Adipocyte (in vitro differentiated cells): ENCODE data around the gene RAB30.

Experiments
- DNase-seq: peaks from one replicate; pipeline ENCODE4 v3.0.0-alpha.2; 2015; ENCODE audit warnings: low read depth
- H3K27me3 ChIP-seq: replicated peaks from 2 replicates; pipeline ENCODE4 v1.7.0; 2013; ENCODE audit warnings: mild to moderate bottlenecking, low read length, moderate library complexity; ENCODE audit not compliant: control insufficient read depth, insufficient read depth
- H3K36me3 ChIP-seq: 2 replicates; pipeline ENCODE4 v1.7.0; 2013; ENCODE audit warnings: low read length, mild to moderate bottlenecking, moderate library complexity; ENCODE audit not compliant: control insufficient read depth, insufficient read depth, severe bottlenecking
- H3K4me1 ChIP-seq: 2 replicates; pipeline ENCODE4 v1.7.0; 2013; ENCODE audit warnings: mild to moderate bottlenecking, low read length, moderate library complexity; ENCODE audit not compliant: control insufficient read depth, insufficient read depth
- H3K4me3 ChIP-seq: 2 replicates; pipeline ENCODE4 v1.7.0; 2013; ENCODE audit warnings: mild to moderate bottlenecking, low read length, moderate library complexity
- H3K9ac ChIP-seq: 2 replicates; pipeline ENCODE4 v1.7.0; 2013; ENCODE audit warnings: mild to moderate bottlenecking, low read length, moderate library complexity
- H3K9me3 ChIP-seq: 2 replicates; pipeline ENCODE4 v1.7.0; 2013; ENCODE audit warnings: mild to moderate bottlenecking, low read length, moderate library complexity; ENCODE audit not compliant: control insufficient read depth

The RAB30 gene, protein sequence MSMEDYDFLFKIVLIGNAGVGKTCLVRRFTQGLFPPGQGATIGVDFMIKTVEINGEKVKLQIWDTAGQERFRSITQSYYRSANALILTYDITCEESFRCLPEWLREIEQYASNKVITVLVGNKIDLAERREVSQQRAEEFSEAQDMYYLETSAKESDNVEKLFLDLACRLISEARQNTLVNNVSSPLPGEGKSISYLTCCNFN

DNA sequence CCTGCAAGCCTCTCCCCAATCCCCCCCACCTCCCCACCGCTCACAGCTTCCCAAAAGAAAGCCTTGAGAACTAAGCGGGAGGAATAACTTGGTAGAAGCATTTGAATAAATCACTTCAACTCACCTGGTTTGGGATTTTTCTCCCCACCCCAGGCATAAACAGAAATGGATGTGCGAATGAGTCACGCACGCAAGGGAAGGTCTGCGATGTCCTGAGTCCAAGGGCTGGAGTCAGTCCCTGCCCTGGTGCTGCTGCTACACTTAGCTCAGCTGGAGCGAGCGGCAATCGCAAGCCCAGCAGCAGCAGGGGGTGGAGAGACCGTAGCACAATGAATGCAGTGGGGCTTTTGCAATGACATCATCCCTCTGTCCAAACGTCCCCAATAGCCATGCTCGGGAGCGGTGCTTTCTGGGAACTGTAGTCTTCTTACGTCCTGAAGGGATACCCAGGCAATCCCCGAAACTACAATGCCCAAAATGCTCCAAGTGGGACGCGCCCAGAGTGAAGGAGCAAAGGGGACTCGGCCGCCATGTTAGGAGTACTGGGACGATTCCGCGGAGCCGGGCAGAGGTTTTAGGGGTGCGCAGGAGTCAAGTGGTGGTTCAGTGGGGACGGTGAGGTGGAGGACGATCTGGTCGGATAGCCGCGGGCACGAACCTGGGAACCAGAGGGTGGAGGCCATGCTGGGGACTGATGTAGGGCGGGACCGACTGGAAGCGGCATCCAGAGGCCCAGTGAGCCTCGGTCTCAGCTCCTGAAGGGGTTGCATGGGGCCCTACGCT, at the start of gene RAB30:
RAB30 (minus strand) TSS at position 331 of the 783 bp plus-strand sequence. CDS start 74,581 bp downstream, outside the sequence.
- H3K4me3 ChIP-seq = peak within 1 kb of the TSS; percentile 91
- H3K9me3 ChIP-seq = no peaks in the 10 kb centered on the region
- peak within 1 kb of the TSS; percentile 98 for H3K9ac ChIP-seq
- peaks cover 6% of the 10 kb centered on the region for H3K36me3 ChIP-seq
- peak; percentile 100 for DNase-seq
- no peaks in the 10 kb centered on the region for H3K27me3 ChIP-seq
- peaks cover 33% of the 10 kb centered on the region for H3K4me1 ChIP-seq

DNA sequence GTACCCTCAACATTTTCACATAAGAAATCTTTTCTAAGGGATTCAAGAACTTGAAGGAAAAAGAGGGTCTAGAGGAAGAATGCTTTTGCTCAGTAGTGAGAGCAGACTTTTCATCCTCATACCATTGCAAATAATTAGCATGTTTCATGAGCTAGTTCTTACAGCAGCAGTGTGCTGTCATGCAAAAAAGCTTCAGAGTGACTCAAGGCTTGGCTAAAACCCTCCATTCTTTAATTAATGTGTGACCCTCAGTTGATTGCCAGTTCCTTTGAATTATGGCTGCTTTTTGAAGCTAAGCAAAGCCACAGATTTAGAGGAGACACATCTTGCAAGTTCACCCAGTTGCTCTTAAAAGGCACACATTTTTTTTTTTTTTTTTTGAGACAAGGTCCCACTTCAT, 48.6 kb upstream of the RAB30 start:
- Histone ChIP-seq H3K4me1 (peaks cover 54% of the 10 kb centered on the region), H3K36me3 (no peaks in the 10 kb centered on the region)

DNA sequence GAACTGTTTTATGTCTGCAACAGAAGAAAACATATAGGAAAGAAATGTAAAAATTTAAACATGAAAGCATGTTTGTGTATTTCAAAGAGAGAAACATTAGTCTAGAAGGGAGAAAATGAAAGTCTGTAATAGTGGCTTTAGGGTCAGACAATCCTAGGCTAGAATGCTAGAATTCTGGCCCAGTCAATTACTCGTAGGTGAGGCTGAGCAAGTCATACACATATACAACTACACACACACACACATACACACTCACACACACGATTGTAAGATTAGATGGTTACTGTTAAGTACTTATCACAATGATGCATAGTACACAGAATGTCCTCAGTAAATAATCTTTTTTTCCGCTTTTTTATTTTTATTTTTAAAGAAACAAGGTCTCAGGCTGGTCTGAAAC, 47.5 kb upstream of the RAB30 start:
- peaks cover 60% of the 10 kb centered on the region for H3K4me1 ChIP-seq
- H3K9ac ChIP-seq = peak overlapping the region; percentile 16
- H3K9me3 ChIP-seq = no peaks in the 10 kb centered on the region
- H3K27me3 ChIP-seq = no peaks in the 10 kb centered on the region
- H3K4me3 ChIP-seq = no peak overlapping the region
- DNase-seq = peak; percentile 31
- H3K36me3 ChIP-seq = no peaks in the 10 kb centered on the region

More for the DNA sequence above, 48.6 kb upstream of the RAB30 start:
- peak; percentile 28 for DNase-seq
- Histone ChIP-seq H3K9me3 (no peaks in the 10 kb centered on the region), H3K27me3 (no peaks in the 10 kb centered on the region), H3K4me3 (no peak overlapping the region), H3K9ac (peak overlapping the region; percentile 24)

DNA sequence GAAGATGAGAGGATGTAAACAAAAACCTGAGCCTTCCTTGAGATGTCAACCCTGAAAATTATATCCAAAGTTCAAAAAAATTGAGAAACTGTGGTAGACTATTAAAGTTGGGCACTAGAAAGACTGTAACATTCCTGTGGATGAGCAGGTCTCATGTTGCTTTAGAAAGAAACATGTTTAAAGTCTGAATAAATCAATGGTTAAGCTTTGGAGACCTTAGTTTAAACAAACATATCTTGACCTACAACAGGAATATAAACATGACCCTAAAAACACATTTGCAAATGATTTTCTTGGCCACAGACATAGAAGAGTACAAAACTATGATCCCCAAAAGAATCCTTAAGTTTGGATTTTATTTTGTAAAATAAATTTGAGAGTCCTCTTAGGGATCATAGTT, 47.1 kb upstream of the RAB30 start:
- Histone ChIP-seq H3K4me3 (no peak overlapping the region), H3K27me3 (no peaks in the 10 kb centered on the region), H3K9ac (peak overlapping the region; percentile 16), H3K36me3 (no peaks in the 10 kb centered on the region), H3K9me3 (no peaks in the 10 kb centered on the region), H3K4me1 (peaks cover 64% of the 10 kb centered on the region)
- DNase-seq = peak; percentile 39

DNA sequence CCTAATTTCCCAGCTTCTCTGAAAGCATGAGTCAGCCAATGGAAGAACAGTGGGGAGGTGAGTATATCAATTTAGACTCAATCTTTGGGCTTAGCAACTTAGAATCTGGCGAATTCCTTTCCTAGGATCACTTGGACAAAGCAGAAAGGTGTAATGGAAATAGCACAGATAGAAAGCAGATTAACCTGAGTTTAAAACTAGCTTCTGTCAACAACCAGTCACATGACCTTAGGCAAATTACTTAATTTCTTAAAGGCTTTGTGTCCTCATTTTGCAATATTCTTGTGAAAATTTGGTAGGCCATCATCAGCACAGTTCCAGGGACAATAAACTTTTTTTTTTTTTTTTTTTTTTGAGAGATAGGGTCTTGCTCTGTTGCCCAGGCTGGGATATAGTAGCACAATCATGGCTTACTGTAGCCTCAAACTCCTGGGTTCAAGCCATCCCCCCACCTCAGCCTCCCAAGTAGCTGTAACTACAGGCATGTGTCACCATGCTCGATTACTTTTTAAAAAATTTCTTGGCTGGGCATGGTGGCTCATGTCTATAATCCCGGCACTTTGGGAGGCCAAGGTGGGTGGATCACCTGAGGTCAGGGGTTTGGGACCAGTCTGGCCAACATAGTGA, 44.4 kb upstream of the RAB30 start:
- no peak for DNase-seq

DNA sequence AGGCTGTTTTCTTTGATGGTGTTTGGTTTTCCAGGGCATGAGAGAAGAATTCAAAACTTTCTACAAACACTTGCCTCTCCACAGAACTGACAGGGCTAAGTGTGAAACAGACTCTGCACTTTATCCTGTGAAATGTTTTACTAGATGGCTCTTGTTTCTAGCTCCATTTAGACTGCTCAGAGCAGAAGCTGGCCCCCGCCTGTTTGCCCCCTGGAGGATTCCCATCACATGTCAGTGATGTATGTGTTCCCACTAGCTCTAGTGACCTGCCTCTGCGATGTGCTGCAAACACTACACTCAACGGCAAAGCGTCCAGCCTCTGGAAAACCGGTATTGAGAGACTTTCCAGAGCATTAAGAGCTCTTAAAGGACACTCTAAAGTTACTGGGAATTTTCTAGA, 43.9 kb upstream of the RAB30 start:
- H3K27me3 ChIP-seq = no peaks in the 10 kb centered on the region
- H3K9ac ChIP-seq = peak overlapping the region; percentile 70
- peak overlapping the region; percentile 75 for H3K4me3 ChIP-seq
- H3K9me3 ChIP-seq = no peaks in the 10 kb centered on the region
- DNase-seq = no peak
- no peaks in the 10 kb centered on the region for H3K36me3 ChIP-seq
- peaks cover 83% of the 10 kb centered on the region for H3K4me1 ChIP-seq

More for the DNA sequence above, 44.4 kb upstream of the RAB30 start:
- H3K9me3 ChIP-seq = no peaks in the 10 kb centered on the region
- peak overlapping the region; percentile 75 for H3K4me3 ChIP-seq
- H3K9ac ChIP-seq = peak overlapping the region; percentile 70
- no peaks in the 10 kb centered on the region for H3K27me3 ChIP-seq
- no peaks in the 10 kb centered on the region for H3K36me3 ChIP-seq
- H3K4me1 ChIP-seq = peaks cover 85% of the 10 kb centered on the region

DNA sequence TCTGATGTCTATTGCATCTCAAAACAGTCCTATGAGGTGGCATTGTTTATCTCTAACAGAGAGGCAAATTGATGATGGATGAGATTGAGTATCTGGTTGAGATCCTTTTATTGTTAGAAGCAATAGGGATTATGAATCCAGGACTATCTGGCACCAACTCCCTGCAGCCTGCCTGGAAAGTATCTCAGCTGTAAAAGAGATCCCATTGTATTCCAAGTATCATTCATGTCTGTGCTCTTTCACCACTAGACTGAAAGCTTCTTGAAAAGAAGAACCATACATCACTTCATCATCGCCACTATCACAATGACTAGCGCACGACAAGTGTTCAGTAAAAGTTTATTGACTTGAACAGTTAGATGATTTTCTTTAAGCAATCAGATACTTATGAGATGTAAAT, 43.3 kb upstream of the RAB30 start:
- Histone ChIP-seq H3K4me1 (peaks cover 78% of the 10 kb centered on the region), H3K9me3 (no peaks in the 10 kb centered on the region), H3K4me3 (peak overlapping the region; percentile 75), H3K9ac (peak overlapping the region; percentile 70), H3K27me3 (no peaks in the 10 kb centered on the region), H3K36me3 (no peaks in the 10 kb centered on the region)
- DNase-seq = no peak

DNA sequence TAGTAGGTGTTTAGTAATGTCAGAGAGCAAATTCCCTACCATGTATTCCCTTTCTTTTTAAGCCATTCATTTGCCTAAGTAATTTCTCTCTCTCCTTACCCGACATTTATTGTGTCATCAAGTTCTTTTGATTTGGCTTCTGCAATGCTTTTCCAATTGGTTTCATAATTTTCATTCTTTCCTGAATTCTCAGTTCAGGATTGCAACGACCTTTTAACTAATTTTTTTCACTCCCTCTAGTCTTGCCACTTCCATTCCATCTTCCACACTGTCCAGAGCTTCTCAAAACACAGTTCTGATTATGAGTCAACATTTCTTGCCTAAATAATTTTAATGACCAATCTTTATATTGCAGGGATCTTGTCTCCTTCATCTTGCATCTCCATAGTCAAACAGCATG, 41.2 kb upstream of the RAB30 start:
- DNase-seq = no peak
- H3K4me1 ChIP-seq = peaks cover 56% of the 10 kb centered on the region
- no peaks in the 10 kb centered on the region for H3K36me3 ChIP-seq
- H3K4me3 ChIP-seq = peak overlapping the region; percentile 19
- H3K9me3 ChIP-seq = no peaks in the 10 kb centered on the region
- no peaks in the 10 kb centered on the region for H3K27me3 ChIP-seq
- peak overlapping the region; percentile 60 for H3K9ac ChIP-seq

DNA sequence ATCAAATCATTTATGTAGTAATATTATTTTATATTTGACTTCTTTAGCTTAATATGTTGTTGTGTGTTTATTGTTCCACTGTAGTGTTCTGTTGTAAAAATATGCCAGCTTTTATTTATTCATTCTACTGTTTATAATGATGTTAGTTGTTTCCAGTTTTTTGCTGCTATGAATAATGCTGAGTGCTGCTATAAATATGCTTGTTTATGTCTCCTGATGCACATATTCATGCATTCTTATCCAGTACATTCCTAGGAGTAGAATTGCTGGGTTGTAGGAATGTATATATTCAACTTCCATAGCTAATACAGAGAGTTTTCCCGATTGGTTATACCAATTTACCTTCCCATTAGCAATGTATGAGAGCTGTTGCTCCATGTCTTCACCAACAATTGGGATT, 33.5 kb upstream of the RAB30 start:
- H3K4me1 ChIP-seq = peaks cover 17% of the 10 kb centered on the region

DNA sequence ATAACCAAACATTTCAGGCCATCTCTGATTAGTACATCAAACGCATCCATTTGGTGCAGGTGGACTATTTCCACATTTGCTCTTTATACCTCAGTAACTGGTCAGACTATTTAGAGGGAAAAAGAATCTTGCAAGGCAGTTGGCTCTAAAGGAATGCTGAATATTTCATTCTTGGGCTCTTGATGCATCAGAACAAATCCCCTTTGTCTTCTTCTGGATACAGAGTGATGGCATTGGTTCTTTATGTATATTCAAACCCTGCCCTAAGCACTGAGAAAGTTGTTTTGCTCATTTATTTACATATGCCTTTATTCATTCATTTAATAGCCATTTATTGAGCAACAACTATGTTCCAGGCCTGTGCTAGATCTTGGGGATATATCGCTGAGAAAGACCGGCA, 31.1 kb upstream of the RAB30 start:
- H3K36me3 ChIP-seq = no peaks in the 10 kb centered on the region
- peaks cover 22% of the 10 kb centered on the region for H3K4me1 ChIP-seq
- no peak overlapping the region for H3K4me3 ChIP-seq
- DNase-seq = no peak
- H3K9me3 ChIP-seq = no peaks in the 10 kb centered on the region
- no peaks in the 10 kb centered on the region for H3K27me3 ChIP-seq
- no peak overlapping the region for H3K9ac ChIP-seq

More for the DNA sequence above, 33.5 kb upstream of the RAB30 start:
- no peak for DNase-seq
- no peak overlapping the region for H3K4me3 ChIP-seq
- H3K36me3 ChIP-seq = no peaks in the 10 kb centered on the region
- no peak overlapping the region for H3K9ac ChIP-seq
- H3K9me3 ChIP-seq = no peaks in the 10 kb centered on the region
- H3K27me3 ChIP-seq = no peaks in the 10 kb centered on the region

DNA sequence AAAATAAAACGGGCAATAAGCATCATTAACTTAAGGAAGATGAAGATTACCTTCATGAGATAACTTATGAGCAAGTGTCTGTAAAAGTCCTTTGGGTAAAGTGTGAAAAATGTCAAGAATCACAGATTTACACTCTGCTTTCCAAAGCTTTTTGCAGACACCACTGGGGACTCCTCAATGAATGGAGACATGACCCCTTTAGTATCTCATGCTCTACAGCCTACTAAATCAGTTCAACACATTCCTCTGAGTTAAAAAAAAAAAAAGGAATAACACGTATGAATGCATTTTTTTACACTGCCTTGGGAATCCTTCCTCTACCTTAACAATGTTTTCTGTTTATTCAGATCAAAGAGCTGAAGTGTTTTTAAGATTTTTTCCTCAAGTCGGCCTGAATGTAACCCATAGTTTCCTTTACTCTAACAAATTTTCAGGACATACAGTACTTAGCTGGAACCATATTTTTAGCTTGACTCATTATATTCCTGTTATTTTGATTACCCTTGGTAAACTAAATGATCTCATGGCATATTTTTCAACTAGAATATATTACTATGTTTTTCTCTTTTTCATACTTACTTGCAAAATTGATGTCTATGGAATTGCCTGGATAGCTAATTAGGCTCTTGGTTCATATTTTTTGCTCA, 25.9 kb upstream of the RAB30 start:
- no peaks in the 10 kb centered on the region for H3K36me3 ChIP-seq
- peaks cover 19% of the 10 kb centered on the region for H3K4me1 ChIP-seq
- no peaks in the 10 kb centered on the region for H3K9me3 ChIP-seq
- H3K4me3 ChIP-seq = peak overlapping the region; percentile 18
- H3K9ac ChIP-seq = peak overlapping the region; percentile 13
- H3K27me3 ChIP-seq = no peaks in the 10 kb centered on the region
- peak; percentile 69 for DNase-seq
